Measurements from ENCODE around the gene CALN1. TPM values are rescaled to one million over a fixed set of nuclear protein-coding genes. Genes with fewer than 3 reads are reported as not detected.

Gene CALN1
- polyA plus RNA-seq, 1 donor from 2014 or later: 7.8 TPM

DNA sequence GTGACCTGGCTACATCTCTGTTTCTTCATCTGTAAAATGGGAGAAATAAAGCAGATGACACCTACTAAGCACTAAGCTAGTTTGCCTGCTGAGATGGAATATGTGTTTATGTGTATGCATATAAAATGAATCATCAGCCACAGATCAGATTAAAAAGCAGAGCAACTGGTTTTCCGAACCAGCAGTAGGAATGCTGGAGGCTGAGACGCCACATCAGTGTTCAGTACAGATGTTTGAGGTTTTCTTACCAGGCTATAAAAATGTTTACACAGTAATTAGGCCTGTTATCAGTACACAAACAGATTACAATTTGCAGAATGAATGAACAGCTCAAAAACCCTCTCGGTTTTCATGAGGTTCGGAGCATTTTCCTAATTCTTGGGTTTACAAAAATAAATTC, 85.8 kb downstream of the CALN1 start:
- no peak overlapping the region for H3K4me2 ChIP-seq (ENCODE audit: low read length)
- no peaks in the 10 kb centered on the region for H3K36me3 ChIP-seq (ENCODE audit: insufficient read depth, low read length)
- H4K20me1 ChIP-seq (ENCODE audit: insufficient read depth): no peaks in the 10 kb centered on the region
- H3K9ac ChIP-seq (ENCODE audit: low read length): no peak overlapping the region
- no peak overlapping the region for H2AFZ ChIP-seq (ENCODE audit: low read depth, low read length)
- no peaks in the 10 kb centered on the region for H3F3A ChIP-seq (ENCODE audit: insufficient read depth, low read length, poor library complexity, severe bottlenecking)
- no peak overlapping the region for H3K4me3 ChIP-seq (ENCODE audit: low read length)
- no peak overlapping the region for H3K27ac ChIP-seq (ENCODE audit: low read length)
- H3K9me2 ChIP-seq (ENCODE audit: insufficient read depth, low read length): no peaks in the 10 kb centered on the region
- no peaks in the 10 kb centered on the region for H3K27me3 ChIP-seq (ENCODE audit: insufficient read depth, low read depth, low read length)
- no peaks in the 10 kb centered on the region for H3K9me3 ChIP-seq (ENCODE audit: low read length)
- no peaks in the 10 kb centered on the region for H3K79me2 ChIP-seq (replicated peaks; ENCODE audit: insufficient read depth, low read length)
- TF ChIP-seq SMC3 (conservative IDR thresholded peaks at IDR 0.05; ENCODE audit: poor library complexity): no peak
- no peak for TF ChIP-seq MXI1 (conservative IDR thresholded peaks at IDR 0.05; ENCODE audit: poor library complexity, severe bottlenecking)
- no peak for TF ChIP-seq POLR2AphosphoS5 (IDR thresholded peaks at IDR 0.05)
- no peak for TF ChIP-seq EP300 (conservative IDR thresholded peaks at IDR 0.05; ENCODE audit: poor library complexity, severe bottlenecking)
- TF ChIP-seq, protein P1, sequence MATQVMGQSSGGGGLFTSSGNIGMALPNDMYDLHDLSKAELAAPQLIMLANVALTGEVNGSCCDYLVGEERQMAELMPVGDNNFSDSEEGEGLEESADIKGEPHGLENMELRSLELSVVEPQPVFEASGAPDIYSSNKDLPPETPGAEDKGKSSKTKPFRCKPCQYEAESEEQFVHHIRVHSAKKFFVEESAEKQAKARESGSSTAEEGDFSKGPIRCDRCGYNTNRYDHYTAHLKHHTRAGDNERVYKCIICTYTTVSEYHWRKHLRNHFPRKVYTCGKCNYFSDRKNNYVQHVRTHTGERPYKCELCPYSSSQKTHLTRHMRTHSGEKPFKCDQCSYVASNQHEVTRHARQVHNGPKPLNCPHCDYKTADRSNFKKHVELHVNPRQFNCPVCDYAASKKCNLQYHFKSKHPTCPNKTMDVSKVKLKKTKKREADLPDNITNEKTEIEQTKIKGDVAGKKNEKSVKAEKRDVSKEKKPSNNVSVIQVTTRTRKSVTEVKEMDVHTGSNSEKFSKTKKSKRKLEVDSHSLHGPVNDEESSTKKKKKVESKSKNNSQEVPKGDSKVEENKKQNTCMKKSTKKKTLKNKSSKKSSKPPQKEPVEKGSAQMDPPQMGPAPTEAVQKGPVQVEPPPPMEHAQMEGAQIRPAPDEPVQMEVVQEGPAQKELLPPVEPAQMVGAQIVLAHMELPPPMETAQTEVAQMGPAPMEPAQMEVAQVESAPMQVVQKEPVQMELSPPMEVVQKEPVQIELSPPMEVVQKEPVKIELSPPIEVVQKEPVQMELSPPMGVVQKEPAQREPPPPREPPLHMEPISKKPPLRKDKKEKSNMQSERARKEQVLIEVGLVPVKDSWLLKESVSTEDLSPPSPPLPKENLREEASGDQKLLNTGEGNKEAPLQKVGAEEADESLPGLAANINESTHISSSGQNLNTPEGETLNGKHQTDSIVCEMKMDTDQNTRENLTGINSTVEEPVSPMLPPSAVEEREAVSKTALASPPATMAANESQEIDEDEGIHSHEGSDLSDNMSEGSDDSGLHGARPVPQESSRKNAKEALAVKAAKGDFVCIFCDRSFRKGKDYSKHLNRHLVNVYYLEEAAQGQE (IDR thresholded peaks at IDR 0.05; ENCODE audit: borderline replicate concordance): no peak

DNA sequence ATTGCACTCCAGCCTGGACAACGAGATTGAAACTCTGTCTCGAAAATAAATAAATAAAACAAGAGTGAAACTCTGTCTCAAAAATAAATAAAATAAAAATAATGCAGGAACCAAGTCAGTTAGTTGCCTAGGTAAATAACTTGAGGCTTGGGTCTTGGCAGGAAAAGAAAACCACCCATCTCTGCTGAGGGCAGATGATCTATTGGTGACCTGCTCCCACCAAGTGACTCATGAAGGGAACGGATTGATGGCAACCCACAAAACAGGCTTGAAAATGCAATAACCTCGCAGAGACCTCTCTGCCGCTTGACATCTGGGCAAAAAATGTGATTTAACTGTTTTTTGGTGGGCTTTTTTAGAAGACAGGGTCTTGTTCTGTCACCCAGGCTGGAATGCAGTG, 86.6 kb downstream of the CALN1 start:
- no peak overlapping the region for H3K4me2 ChIP-seq (ENCODE audit: low read length)
- no peaks in the 10 kb centered on the region for H4K20me1 ChIP-seq (ENCODE audit: insufficient read depth)
- H3K4me3 ChIP-seq (ENCODE audit: low read length): no peak overlapping the region
- H3K9ac ChIP-seq (ENCODE audit: low read length): no peak overlapping the region
- no peak overlapping the region for H3K27ac ChIP-seq (ENCODE audit: low read length)
- no peaks in the 10 kb centered on the region for H3K36me3 ChIP-seq (ENCODE audit: insufficient read depth, low read length)
- no peak overlapping the region for H2AFZ ChIP-seq (ENCODE audit: low read depth, low read length)
- H3K9me2 ChIP-seq (ENCODE audit: insufficient read depth, low read length): no peaks in the 10 kb centered on the region
- no peaks in the 10 kb centered on the region for H3F3A ChIP-seq (ENCODE audit: insufficient read depth, low read length, poor library complexity, severe bottlenecking)
- no peaks in the 10 kb centered on the region for H3K9me3 ChIP-seq (ENCODE audit: low read length)
- H3K79me2 ChIP-seq (replicated peaks; ENCODE audit: insufficient read depth, low read length): no peaks in the 10 kb centered on the region
- H3K27me3 ChIP-seq (ENCODE audit: insufficient read depth, low read depth, low read length): no peaks in the 10 kb centered on the region
- TF ChIP-seq SMC3 (conservative IDR thresholded peaks at IDR 0.05; ENCODE audit: poor library complexity): no peak
- TF ChIP-seq, protein P1 (IDR thresholded peaks at IDR 0.05; ENCODE audit: borderline replicate concordance): no peak
- TF ChIP-seq, protein P2, sequence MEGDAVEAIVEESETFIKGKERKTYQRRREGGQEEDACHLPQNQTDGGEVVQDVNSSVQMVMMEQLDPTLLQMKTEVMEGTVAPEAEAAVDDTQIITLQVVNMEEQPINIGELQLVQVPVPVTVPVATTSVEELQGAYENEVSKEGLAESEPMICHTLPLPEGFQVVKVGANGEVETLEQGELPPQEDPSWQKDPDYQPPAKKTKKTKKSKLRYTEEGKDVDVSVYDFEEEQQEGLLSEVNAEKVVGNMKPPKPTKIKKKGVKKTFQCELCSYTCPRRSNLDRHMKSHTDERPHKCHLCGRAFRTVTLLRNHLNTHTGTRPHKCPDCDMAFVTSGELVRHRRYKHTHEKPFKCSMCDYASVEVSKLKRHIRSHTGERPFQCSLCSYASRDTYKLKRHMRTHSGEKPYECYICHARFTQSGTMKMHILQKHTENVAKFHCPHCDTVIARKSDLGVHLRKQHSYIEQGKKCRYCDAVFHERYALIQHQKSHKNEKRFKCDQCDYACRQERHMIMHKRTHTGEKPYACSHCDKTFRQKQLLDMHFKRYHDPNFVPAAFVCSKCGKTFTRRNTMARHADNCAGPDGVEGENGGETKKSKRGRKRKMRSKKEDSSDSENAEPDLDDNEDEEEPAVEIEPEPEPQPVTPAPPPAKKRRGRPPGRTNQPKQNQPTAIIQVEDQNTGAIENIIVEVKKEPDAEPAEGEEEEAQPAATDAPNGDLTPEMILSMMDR (IDR thresholded peaks at IDR 0.05; ENCODE audit: poor library complexity, severe bottlenecking): no peak
- TF ChIP-seq POLR2AphosphoS5 (IDR thresholded peaks at IDR 0.05): no peak
- TF ChIP-seq TAF1 (IDR thresholded peaks at IDR 0.05; ENCODE audit: low read depth): no peak
- TF ChIP-seq EZH2 (IDR thresholded peaks at IDR 0.05; ENCODE audit: borderline replicate concordance, insufficient read depth, low read length, poor library complexity, severe bottlenecking): no peak
- TF ChIP-seq MXI1 (conservative IDR thresholded peaks at IDR 0.05; ENCODE audit: poor library complexity, severe bottlenecking): no peak
- TF ChIP-seq RAD21 (conservative IDR thresholded peaks at IDR 0.05): no peak
- TF ChIP-seq EP300 (conservative IDR thresholded peaks at IDR 0.05; ENCODE audit: poor library complexity, severe bottlenecking): no peak

Measured in neural cell (in vitro differentiated cells).